ENCODE data around the gene BNC2. TPM values are rescaled to one million over a fixed set of nuclear protein-coding genes. Genes with fewer than 3 reads are reported as not detected.
"Not testable (repeated sequence)": the region's sequence is repeated elsewhere in the genome, so short reads cannot be mapped to it uniquely, and the experiment has no call there.

BNC2 gene
- total RNA-seq, 6 experiments from 2014 or later, result 0.22 to 0.80 (median 0.36) TPM

- Histone ChIP-seq H3K9me3 (no peaks in the 10 kb centered on the region), H3K4me3 (no peak overlapping the region), H3K27ac (no peak overlapping the region), H3K27me3 (no peaks in the 10 kb centered on the region), H3K36me3 (no peaks in the 10 kb centered on the region), H3K4me1 (no peaks in the 10 kb centered on the region)
- intact Hi-C loops (cut with DNase I), result no loop called here
- no peak for DNase-seq
- TF ChIP-seq CTCF (IDR thresholded peaks at IDR 0.05) (no peak), POLR2A (IDR thresholded peaks at IDR 0.05) (no peak)
- WGBS (ENCODE audit: insufficient coverage, low coverage, low lambda C conversion rate, missing lambda C conversion rate), result 86% methylated on average over 3 of the region's 3 CpGs
- ATAC-seq, result no peak
Measured at GRCh38 chr9:16888594-16888993, 18.1 kb upstream of the BNC2 start.

- intact Hi-C loops (cut with DNase I), result no loop called here
- Histone ChIP-seq H3K4me1 (no peaks in the 10 kb centered on the region), H3K27ac (no peak overlapping the region), H3K27me3 (no peaks in the 10 kb centered on the region), H3K9me3 (no peaks in the 10 kb centered on the region), H3K4me3 (no peak overlapping the region), H3K36me3 (no peaks in the 10 kb centered on the region)
- WGBS (ENCODE audit: insufficient coverage, low coverage, low lambda C conversion rate, missing lambda C conversion rate), result 89% methylated on average over 4 of the region's 4 CpGs
- DNase-seq (no peak), ATAC-seq (no peak)
- TF ChIP-seq CTCF (IDR thresholded peaks at IDR 0.05), result no peak
Measured at GRCh38 chr9:16885931-16886330, 15.5 kb upstream of the BNC2 start.

- H3K9me3 ChIP-seq, result no peaks in the 10 kb centered on the region
- no peak overlapping the region for H3K27ac ChIP-seq
- intact Hi-C loops (cut with DNase I), result no loop called here
- ATAC-seq (peak in 2 of 4 donors; percentile 47 to 64), DNase-seq (no peak)
- no peaks in the 10 kb centered on the region for H3K36me3 ChIP-seq
- no peaks in the 10 kb centered on the region for H3K4me1 ChIP-seq
- no peak overlapping the region for H3K4me3 ChIP-seq
- WGBS (ENCODE audit: insufficient coverage, low coverage, low lambda C conversion rate, missing lambda C conversion rate), result 30% methylated on average over 4 of the region's 5 CpGs
- no peak for TF ChIP-seq POLR2A (IDR thresholded peaks at IDR 0.05)
- no peaks in the 10 kb centered on the region for H3K27me3 ChIP-seq
Measured at GRCh38 chr9:16884952-16885513, 14.6 kb upstream of the BNC2 start.

- H3K36me3 ChIP-seq, result no peaks in the 10 kb centered on the region
- no peaks in the 10 kb centered on the region for H3K27me3 ChIP-seq
- intact Hi-C loops (cut with DNase I), result no loop called here
- H3K27ac ChIP-seq, result no peak overlapping the region
- WGBS (ENCODE audit: insufficient coverage, low coverage, low lambda C conversion rate, missing lambda C conversion rate), result 25% methylated on average over 3 of the region's 3 CpGs
- no peak for DNase-seq
- TF ChIP-seq CTCF (IDR thresholded peaks at IDR 0.05) (no peak), POLR2A (IDR thresholded peaks at IDR 0.05) (no peak)
- ATAC-seq, result peak in 1 of 4 donors; percentile 45
- H3K4me1 ChIP-seq, result no peaks in the 10 kb centered on the region
- H3K4me3 ChIP-seq, result no peak overlapping the region
- H3K9me3 ChIP-seq, result no peaks in the 10 kb centered on the region
Measured at GRCh38 chr9:16884373-16884772, 13.9 kb upstream of the BNC2 start.

GRCh38 chr9:16883586-16883985 lies 13.1 kb upstream of the BNC2 start:
- intact Hi-C loops (cut with DNase I), result no loop called here
- H3K36me3 ChIP-seq, result no peaks in the 10 kb centered on the region
- no peaks in the 10 kb centered on the region for H3K9me3 ChIP-seq
- DNase-seq (no peak), ATAC-seq (no peak)
- H3K27ac ChIP-seq, result no peak overlapping the region
- H3K4me1 ChIP-seq, result no peaks in the 10 kb centered on the region
- TF ChIP-seq CTCF (IDR thresholded peaks at IDR 0.05) (no peak), POLR2A (IDR thresholded peaks at IDR 0.05) (no peak)
- H3K27me3 ChIP-seq, result no peaks in the 10 kb centered on the region
- no peak overlapping the region for H3K4me3 ChIP-seq
- 55% methylated on average over 6 of the region's 6 CpGs for WGBS (ENCODE audit: insufficient coverage, low coverage, low lambda C conversion rate, missing lambda C conversion rate)

DNA sequence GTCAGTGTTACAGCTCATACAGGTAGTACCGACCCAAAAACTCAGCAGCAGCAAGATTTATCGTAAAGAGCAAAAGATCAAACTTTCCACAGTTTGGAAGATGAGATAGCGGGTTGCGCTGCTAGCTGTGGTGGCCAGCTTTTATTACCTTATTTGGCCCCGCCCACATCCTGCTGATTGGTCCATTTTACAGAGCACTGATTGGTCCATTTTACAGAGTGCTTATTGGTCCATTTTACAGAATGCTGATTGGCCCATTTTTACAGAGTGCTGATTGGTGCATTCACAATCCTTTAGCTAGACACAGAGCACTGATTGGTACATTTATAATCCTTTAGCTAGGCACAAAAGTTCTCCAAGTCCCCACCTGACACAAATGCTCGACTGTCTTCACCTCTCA lies 12.0 kb upstream of the BNC2 start:
- H3K9me3 ChIP-seq; DNase-seq; H3K4me1 ChIP-seq; ATAC-seq; H3K27me3 ChIP-seq; H3K4me3 ChIP-seq; H3K27ac ChIP-seq; H3K36me3 ChIP-seq; intact Hi-C loops (cut with DNase I): not testable (repeated sequence)
- 77% methylated on average over 6 of the region's 6 CpGs for WGBS (ENCODE audit: insufficient coverage, low coverage, low lambda C conversion rate, missing lambda C conversion rate)

Data from right lobe of liver (tissue), 6 donors.